CD4-positive, alpha-beta memory T cell (primary cell): ENCODE measurements around the gene SMAP1. TPM values are rescaled to one million over a fixed set of nuclear protein-coding genes. Genes with fewer than 3 reads are reported as not detected.

Experiments
- CTCF ChIA-PET: fragments of 350-600 bp; sonication (Branson Sonifier 250); formaldehyde crosslinking; loops from one replicate; lab custom pipeline; 2021; ENCODE audit warnings: inconsistent platforms; ENCODE audit not compliant: partially characterized antibody; lab: Charles Lee
- POLR2A ChIA-PET: fragments of 350-600 bp; sonication (Branson Sonifier 250); formaldehyde crosslinking; loops from one replicate; lab custom pipeline; 2021; ENCODE audit not compliant: partially characterized antibody; lab: Charles Lee
- DNase-seq, 5 donors: peaks; one replicate each; pipeline versions ENCODE4 v3.0.0 to v3.0.0-alpha.2; 2020 to 2022; ENCODE audit warnings: mixed read lengths in 1 of 5
- H3K27ac ChIP-seq: one replicate; pipeline ENCODE4 v1.7.0; 2013; ENCODE audit warnings: low read depth, low read length
- H3K27me3 ChIP-seq: 2 replicates; pipeline ENCODE4 v1.7.0; 2013; ENCODE audit warnings: mild to moderate bottlenecking, low read length, moderate library complexity; ENCODE audit not compliant: insufficient read depth
- H3K36me3 ChIP-seq: 2 replicates; pipeline ENCODE4 v1.7.0; 2013; ENCODE audit warnings: mild to moderate bottlenecking, low read length, moderate library complexity; ENCODE audit not compliant: insufficient read depth
- H3K4me1 ChIP-seq: 2 replicates; pipeline ENCODE4 v1.7.0; 2013; ENCODE audit warnings: mild to moderate bottlenecking, low read length, moderate library complexity; ENCODE audit not compliant: insufficient read depth
- H3K4me3 ChIP-seq, 2 donors: one replicate each; pipeline ENCODE4 v1.7.0; 2013; ENCODE audit warnings: low read length in 2 of 2, mild to moderate bottlenecking in 1 of 2
- H3K9me3 ChIP-seq, 2 donors: one replicate each; pipeline ENCODE4 v1.7.0; 2013; ENCODE audit warnings: low read length in 2 of 2, control low read depth in 1 of 2; ENCODE audit not compliant: control insufficient read depth in 1 of 2
- H3K27ac Mint-ChIP-seq, 7 donors: one replicate each; pipeline ENCODE4 v1.8.0; 2020 to 2021; ENCODE audit warnings: mixed read lengths in 7 of 7, mild to moderate bottlenecking in 6 of 7, inconsistent platforms in 3 of 7, moderate library complexity in 3 of 7
- H3K27me3 Mint-ChIP-seq, 2 donors: one replicate each; pipeline ENCODE4 v1.8.0; 2020 to 2021; ENCODE audit warnings: mixed read lengths in 2 of 2
- H3K36me3 Mint-ChIP-seq, 2 donors: one replicate each; pipeline ENCODE4 v1.8.0; 2020 to 2021; ENCODE audit warnings: mixed read lengths in 2 of 2, inconsistent platforms in 1 of 2, mild to moderate bottlenecking in 1 of 2
- H3K4me1 Mint-ChIP-seq, 4 donors: one replicate each; pipeline ENCODE4 v1.8.0; 2020 to 2021; ENCODE audit warnings: mixed read lengths in 4 of 4, mild to moderate bottlenecking in 1 of 4
- H3K4me3 Mint-ChIP-seq, 8 donors: one replicate each; pipeline ENCODE4 v1.8.0; 2020 to 2021; ENCODE audit warnings: mixed read lengths in 8 of 8, mild to moderate bottlenecking in 7 of 8, moderate library complexity in 6 of 8, inconsistent platforms in 3 of 8
- H3K9me3 Mint-ChIP-seq, 8 donors: one replicate each; pipeline ENCODE4 v1.8.0; 2020 to 2021; ENCODE audit warnings: mixed read lengths in 8 of 8, mild to moderate bottlenecking in 5 of 8, inconsistent platforms in 3 of 8, moderate library complexity in 1 of 8
- intact Hi-C: fragments of 100-400 bp; cut with micrococcal nuclease; formaldehyde crosslinking; loops from one replicate; pipeline ENCODE4 v1.15.1; 2023
- polyA plus RNA-seq, 2 donors: library from polyadenylated mRNA; unstranded; fragments of 300-500 nt; fragmentation: Illumina TruSeq; gene quantifications; one replicate each; pipeline ENCODE4 v1.2.3, GENCODE V29; 2021
- total RNA-seq, 2 experiments: library from RNA; stranded (reverse); gene quantifications; one replicate each; pipeline ENCODE4 v1.2.3, GENCODE V29; 2021

Gene SMAP1
- total and polyA plus RNA-seq, 4 experiments from 2014 or later: 25.5 to 38.4 (median 28.3) TPM

GRCh38 chr6:70821751-70822150, 154.1 kb downstream of the SMAP1 start:
- Mint-ChIP-seq H3K9me3 (peaks cover 0 to 14% (median 8%) of the 10 kb centered on the region in 8 donors), H3K36me3 (peaks cover 26 to 33% of the 10 kb centered on the region in 2 donors), H3K27me3 (no peaks in the 10 kb centered on the region), H3K4me3 (no peak overlapping the region), H3K27ac (no peak overlapping the region), H3K4me1 (peaks cover 0 to 10% (median 0%) of the 10 kb centered on the region in 4 donors)
- H3K4me3 ChIP-seq: no peak overlapping the region
- H3K9me3 ChIP-seq: no peaks in the 10 kb centered on the region
- H3K36me3 ChIP-seq: no peaks in the 10 kb centered on the region
- intact Hi-C loops: no loop called here
- no peak overlapping the region for H3K27ac ChIP-seq
- H3K27me3 ChIP-seq: no peaks in the 10 kb centered on the region
- H3K4me1 ChIP-seq: no peaks in the 10 kb centered on the region
- POLR2A ChIA-PET: interaction anchor here (0.9 kb wide), 1 partner anchor 14 kb away, joined by 3 read pairs; no protein-coding TSS in a partner anchor
- DNase-seq: no peak
- CTCF ChIA-PET: interaction anchor here (1.2 kb wide), 1 partner anchor 65 kb away, joined by 3 read pairs; no protein-coding TSS in a partner anchor

DNA sequence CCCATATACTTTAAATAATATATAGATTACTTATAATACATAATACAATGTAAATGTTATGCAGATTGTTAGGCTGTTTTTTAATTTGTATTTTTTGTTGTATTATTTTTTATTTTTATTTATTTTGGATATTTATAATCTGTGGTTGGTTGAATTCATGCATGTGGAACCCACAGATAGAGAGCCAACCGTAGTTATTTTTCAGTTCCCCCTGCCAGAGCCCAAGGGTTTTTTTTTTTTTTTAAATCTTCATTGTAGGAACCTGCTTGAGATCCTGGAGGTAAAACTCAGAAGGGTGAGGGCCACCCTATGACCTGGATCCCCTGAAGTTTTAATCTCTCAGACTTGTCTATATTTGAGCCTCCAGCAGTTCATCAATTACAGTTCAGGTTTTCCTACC, 156.0 kb downstream of the SMAP1 start:
- Mint-ChIP-seq H3K27ac (no peak overlapping the region), H3K4me3 (no peak overlapping the region), H3K4me1 (peaks cover 2 to 15% (median 9%) of the 10 kb centered on the region in 4 donors), H3K27me3 (no peaks in the 10 kb centered on the region), H3K9me3 (peaks cover 0 to 14% (median 8%) of the 10 kb centered on the region in 8 donors), H3K36me3 (peaks cover 33% of the 10 kb centered on the region in 2 donors)
- H3K9me3 ChIP-seq: no peaks in the 10 kb centered on the region
- H3K36me3 ChIP-seq: no peaks in the 10 kb centered on the region
- intact Hi-C loops: no loop called here
- POLR2A ChIA-PET: no interaction called here
- H3K27ac ChIP-seq: no peak overlapping the region
- no peak for DNase-seq
- CTCF ChIA-PET: no interaction called here
- no peak overlapping the region for H3K4me3 ChIP-seq
- no peaks in the 10 kb centered on the region for H3K4me1 ChIP-seq
- no peaks in the 10 kb centered on the region for H3K27me3 ChIP-seq

- Mint-ChIP-seq H3K4me3 (no peak overlapping the region), H3K4me1 (peaks cover 5 to 20% (median 7%) of the 10 kb centered on the region in 4 donors), H3K27ac (peak overlapping the region in 1 of 7 donors; percentile 4), H3K27me3 (no peaks in the 10 kb centered on the region), H3K9me3 (peaks cover 0 to 4% (median 1%) of the 10 kb centered on the region in 8 donors), H3K36me3 (peaks cover 6 to 31% of the 10 kb centered on the region in 2 donors)
- POLR2A ChIA-PET: no interaction called here
- Histone ChIP-seq H3K27me3 (no peaks in the 10 kb centered on the region), H3K4me3 (no peak overlapping the region), H3K9me3 (no peaks in the 10 kb centered on the region), H3K27ac (no peak overlapping the region), H3K4me1 (no peaks in the 10 kb centered on the region), H3K36me3 (no peaks in the 10 kb centered on the region)
- intact Hi-C loops: no loop called here
- CTCF ChIA-PET: no interaction called here
- no peak for DNase-seq
Measured at GRCh38 chr6:70831427-70831826, 163.7 kb downstream of the SMAP1 start.

- Histone ChIP-seq H3K4me3 (no peak overlapping the region), H3K27me3 (no peaks in the 10 kb centered on the region), H3K27ac (no peak overlapping the region), H3K36me3 (no peaks in the 10 kb centered on the region), H3K4me1 (no peaks in the 10 kb centered on the region), H3K9me3 (no peaks in the 10 kb centered on the region)
- intact Hi-C loops: no loop called here
- no peak overlapping the region for H3K27ac Mint-ChIP-seq
- no peak overlapping the region for H3K4me3 Mint-ChIP-seq
- CTCF ChIA-PET: no interaction called here
- peaks cover 0 to 14% (median 4%) of the 10 kb centered on the region in 4 donors for H3K4me1 Mint-ChIP-seq
- H3K9me3 Mint-ChIP-seq: peaks cover 0 to 4% (median 1%) of the 10 kb centered on the region in 8 donors
- peaks cover 20 to 34% of the 10 kb centered on the region in 2 donors for H3K36me3 Mint-ChIP-seq
- POLR2A ChIA-PET: no interaction called here
- no peaks in the 10 kb centered on the region for H3K27me3 Mint-ChIP-seq
- DNase-seq: no peak
Measured at GRCh38 chr6:70834520-70834919, 166.8 kb downstream of the SMAP1 start.

DNA sequence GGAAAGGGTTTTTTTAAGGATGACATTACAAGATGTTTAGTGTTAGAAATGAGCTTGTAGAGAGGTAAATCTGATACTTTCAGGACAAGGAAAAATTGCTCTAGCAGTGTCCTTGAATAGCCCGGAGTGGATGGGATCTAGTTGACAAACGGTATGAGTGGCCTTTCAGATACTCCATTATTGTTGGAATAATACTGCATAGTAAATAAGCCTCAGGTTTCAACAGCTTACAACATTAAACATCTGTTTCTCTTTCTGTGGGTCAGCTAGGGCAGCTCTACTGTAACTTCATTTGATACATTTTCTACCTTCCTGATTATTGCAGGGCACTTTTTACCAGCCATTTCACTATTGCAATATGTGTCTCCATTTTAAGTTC, 171.2 kb downstream of the SMAP1 start:
- intact Hi-C loops: no loop called here
- H3K36me3 Mint-ChIP-seq: peaks cover 30 to 32% of the 10 kb centered on the region in 2 donors

GRCh38 chr6:70839286-70840266, 171.9 kb downstream of the SMAP1 start:
- no peaks in the 10 kb centered on the region for H3K27me3 Mint-ChIP-seq
- H3K4me3 ChIP-seq: no peak overlapping the region
- H3K4me1 Mint-ChIP-seq: peaks cover 5 to 9% (median 8%) of the 10 kb centered on the region in 4 donors
- H3K27ac Mint-ChIP-seq: peak overlapping the region in 2 of 7 donors; percentile 10 to 46
- intact Hi-C loops: no loop called here
- H3K4me1 ChIP-seq: no peaks in the 10 kb centered on the region
- ChIA-PET POLR2A (no interaction called here), CTCF (no interaction called here)
- H3K27me3 ChIP-seq: no peaks in the 10 kb centered on the region
- H3K9me3 Mint-ChIP-seq: no peaks in the 10 kb centered on the region
- H3K9me3 ChIP-seq: no peaks in the 10 kb centered on the region
- no peaks in the 10 kb centered on the region for H3K36me3 ChIP-seq
- H3K4me3 Mint-ChIP-seq: peak overlapping the region in 1 of 8 donors; percentile 6
- DNase-seq: no peak
- no peak overlapping the region for H3K27ac ChIP-seq
- peaks cover 29 to 31% of the 10 kb centered on the region in 2 donors for H3K36me3 Mint-ChIP-seq

More for the DNA sequence above, 171.2 kb downstream of the SMAP1 start:
- Histone ChIP-seq H3K4me3 (no peak overlapping the region), H3K27ac (no peak overlapping the region), H3K4me1 (no peaks in the 10 kb centered on the region), H3K9me3 (no peaks in the 10 kb centered on the region), H3K36me3 (no peaks in the 10 kb centered on the region), H3K27me3 (no peaks in the 10 kb centered on the region)
- H3K4me3 Mint-ChIP-seq: peak overlapping the region in 1 of 8 donors; percentile 51
- DNase-seq: no peak
- no peaks in the 10 kb centered on the region for H3K27me3 Mint-ChIP-seq
- ChIA-PET CTCF (interaction anchor here (1.3 kb wide), 1 partner anchor 117 kb away, joined by 4 read pairs; no protein-coding TSS in a partner anchor), POLR2A (no interaction called here)
- no peaks in the 10 kb centered on the region for H3K9me3 Mint-ChIP-seq
- peaks cover 5 to 9% (median 8%) of the 10 kb centered on the region in 4 donors for H3K4me1 Mint-ChIP-seq
- H3K27ac Mint-ChIP-seq: peak overlapping the region in 1 of 7 donors; percentile 25

DNA sequence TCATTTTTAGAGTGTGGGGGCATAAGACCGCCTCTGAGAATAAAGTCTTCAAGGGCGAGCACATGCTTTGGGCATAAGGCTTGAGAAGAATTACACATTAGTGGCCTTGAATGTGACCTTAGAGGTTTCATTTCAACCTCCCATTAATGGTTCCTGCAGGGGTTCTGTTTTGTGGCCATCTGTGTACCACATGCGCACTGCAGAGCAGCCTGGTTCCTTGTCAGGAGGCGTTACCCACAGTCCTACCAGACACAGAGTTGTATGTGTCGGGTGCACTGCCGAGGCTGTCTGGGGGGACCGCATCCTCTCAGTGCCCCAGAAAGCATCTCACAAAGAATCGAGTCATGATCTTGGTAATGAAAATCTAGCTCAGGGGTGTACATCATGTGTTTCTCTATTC, 173.4 kb downstream of the SMAP1 start:
- H3K9me3 Mint-ChIP-seq: no peaks in the 10 kb centered on the region
- Histone ChIP-seq H3K27me3 (no peaks in the 10 kb centered on the region), H3K4me1 (no peaks in the 10 kb centered on the region), H3K9me3 (no peaks in the 10 kb centered on the region), H3K4me3 (no peak overlapping the region), H3K27ac (no peak overlapping the region), H3K36me3 (no peaks in the 10 kb centered on the region)
- POLR2A ChIA-PET: no interaction called here
- H3K4me3 Mint-ChIP-seq: no peak overlapping the region
- no peak for DNase-seq
- intact Hi-C loops: no loop called here
- CTCF ChIA-PET: interaction anchor here (1.0 kb wide), 1 partner anchor 43 kb away, joined by 3 read pairs; no protein-coding TSS in a partner anchor
- H3K36me3 Mint-ChIP-seq: peaks cover 37% of the 10 kb centered on the region in 2 donors
- H3K27me3 Mint-ChIP-seq: no peaks in the 10 kb centered on the region
- H3K4me1 Mint-ChIP-seq: peaks cover 6 to 13% (median 12%) of the 10 kb centered on the region in 4 donors
- H3K27ac Mint-ChIP-seq: no peak overlapping the region
